AML-193 (cell line): Measurements from ENCODE around the gene MAT2B.

Source experiments
- DNase-seq, 2 experiments: peaks; one replicate each; lab custom pipeline; 2025; lab: John Stamatoyannopoulos, UW

The MAT2B gene

DNA sequence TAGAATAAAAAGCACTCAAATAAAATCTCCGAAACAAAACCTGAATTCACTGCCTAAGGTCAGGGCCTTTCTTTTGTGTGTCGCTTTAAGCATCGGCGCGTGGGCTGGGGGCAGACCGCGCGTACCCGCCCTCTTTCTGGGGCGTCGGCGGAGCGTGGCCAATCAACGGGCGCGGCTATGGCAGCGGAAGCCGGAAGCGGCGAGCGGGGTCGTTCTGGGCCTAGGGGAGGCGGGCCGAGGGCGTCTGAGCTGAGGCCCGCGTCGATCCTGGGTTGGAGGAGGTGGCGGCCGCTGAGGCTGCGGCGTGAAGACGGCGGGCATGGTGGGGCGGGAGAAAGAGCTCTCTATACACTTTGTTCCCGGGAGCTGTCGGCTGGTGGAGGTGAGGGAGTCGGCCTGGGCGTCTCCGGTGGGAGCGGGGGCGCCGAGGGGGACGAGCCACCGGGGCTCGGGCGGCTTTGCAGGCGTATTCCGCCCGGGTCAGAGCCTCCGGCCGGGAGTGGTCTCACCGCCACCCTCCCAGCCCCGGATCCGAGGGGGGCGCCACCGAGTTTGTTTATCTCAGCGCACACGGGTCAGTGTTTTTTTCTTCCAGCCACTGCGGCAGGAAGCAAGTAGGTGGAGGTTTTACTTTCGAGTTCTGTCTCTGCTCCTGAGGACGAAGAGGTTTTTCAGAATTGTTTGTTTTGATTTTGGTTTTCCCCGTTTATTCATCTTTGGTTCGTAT is at the start of gene MAT2B:
Gene MAT2B (plus strand): TSS at position 252 of the 727 bp plus-strand sequence. CDS start 68 bp downstream, at position 320.
- peak; percentile 90 to 94 for DNase-seq

DNA sequence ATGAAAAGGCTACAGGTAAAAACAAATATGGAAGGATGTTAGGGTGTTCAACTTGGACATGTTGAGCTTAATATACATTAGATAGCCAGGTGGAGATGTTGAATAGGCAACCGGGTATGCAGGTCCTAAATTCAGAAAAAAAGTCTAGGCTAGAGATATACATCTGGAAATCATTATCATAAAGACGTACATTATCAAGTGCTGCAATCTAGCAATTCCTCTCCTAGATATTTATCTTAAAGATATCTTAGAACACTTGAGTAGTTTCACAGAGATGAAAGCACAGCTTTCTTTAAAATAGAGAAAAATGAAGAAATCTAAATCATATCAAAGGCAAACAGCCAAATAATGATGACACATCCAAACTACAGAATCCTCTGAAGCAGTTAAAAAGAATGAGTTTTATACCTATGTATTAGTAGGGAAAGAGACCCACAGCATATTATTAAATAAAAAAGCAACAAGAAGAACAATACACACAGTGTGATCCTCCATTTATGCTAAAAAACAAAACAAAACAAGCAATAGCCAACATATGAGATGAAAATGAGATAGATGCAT is 49.3 kb upstream of the MAT2B start:
- no peak for DNase-seq

DNA sequence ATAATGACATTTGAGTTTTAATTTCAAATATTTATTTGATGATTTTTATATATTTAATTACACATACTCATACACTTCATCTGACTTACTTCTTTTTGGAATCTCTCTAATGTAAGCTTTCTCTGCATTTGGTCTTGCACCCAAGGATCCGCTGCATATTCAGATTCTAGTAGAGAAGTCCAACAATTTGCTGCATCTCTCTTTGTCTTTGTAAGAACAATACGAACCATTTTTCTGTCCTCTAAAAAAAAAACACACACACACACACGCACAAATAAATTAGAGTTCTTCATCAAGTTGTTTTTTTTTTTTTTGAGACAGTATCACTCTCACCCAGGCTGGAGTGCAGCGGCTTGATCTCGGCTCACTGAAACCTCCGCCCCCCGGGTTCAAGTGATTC is 48.6 kb upstream of the MAT2B start:
- no peak for DNase-seq

DNA sequence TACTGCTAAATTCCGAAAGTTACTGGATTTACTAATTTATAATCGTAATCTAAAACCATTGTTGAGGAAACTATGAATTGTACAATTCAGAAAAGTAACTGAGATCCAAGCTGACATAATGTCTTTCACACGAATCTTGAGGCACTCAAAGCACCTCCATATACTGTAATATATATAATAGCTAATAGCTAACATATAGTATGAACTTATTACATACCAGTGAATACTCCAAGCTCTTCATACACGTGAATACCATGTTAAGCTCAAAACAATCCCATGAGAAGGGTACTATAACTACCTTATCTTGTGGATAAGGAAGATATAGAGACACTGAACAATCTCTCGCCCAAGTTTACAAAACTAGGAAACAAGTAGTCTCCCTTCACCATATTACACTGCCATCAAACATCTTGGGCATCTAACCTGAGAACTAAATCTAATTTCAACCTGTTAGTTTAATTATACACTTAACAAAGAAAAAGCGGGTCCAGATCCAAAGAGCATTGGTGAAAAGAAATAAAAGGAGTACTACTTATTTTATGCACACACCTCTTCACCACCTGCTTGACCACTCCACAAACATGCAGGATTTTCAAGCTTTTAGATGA is 46.5 kb upstream of the MAT2B start:
- no peak for DNase-seq

DNA sequence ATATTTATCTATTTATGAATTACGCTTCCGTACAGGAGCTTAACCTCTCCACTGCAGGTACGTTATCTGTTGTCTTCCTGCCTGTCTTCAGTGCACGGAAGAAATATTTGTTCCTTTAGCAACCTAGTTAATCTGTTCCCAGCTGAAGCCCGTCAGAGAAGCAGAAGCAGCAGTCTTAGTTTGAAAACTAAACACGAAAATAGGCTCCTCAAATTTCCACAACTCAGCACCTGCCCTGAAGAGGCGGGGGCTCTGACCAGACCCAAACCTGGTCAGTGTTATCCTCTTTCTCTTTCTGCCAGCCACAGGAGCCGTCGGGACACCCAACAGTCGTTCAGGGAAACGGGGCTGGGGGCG is 46.0 kb upstream of the MAT2B start:
- DNase-seq, result no peak

DNA sequence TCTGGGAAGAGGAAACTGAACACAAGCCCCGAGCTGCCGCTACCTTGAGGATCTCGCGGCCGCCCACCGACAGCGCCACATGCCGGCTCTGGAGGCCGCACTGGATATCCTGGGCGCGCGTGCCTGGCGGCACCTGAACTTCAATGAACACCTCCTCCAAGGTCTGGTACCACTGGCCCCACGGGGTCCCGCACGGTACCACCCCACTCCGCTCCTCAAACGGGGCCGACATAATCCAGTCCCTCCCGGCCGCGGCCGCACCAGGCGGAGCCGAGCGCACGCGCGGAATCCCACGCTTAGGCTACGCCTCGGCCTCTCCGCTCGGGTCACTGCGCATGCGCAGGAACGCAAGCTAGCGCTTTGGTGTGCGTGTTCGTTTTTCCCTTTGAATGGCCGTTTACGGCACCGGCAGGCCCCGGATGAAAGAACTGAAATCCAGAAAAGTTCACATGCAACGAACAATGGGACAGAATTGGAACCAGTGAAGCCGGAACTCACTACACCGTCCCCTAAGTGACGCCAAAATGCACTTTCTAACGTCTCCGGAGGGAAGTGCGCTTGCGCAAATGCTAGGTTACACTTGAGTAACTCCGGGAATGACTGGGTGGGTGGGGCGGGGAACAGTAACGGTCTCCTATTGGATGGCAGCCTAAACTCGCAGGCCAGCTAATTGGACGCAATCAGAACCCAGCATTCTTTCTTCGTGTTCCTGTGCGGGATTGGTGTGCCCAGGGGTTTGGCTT is 45.4 kb upstream of the MAT2B start, which contains the start of gene NUDCD2:
Gene NUDCD2 (minus strand): TSS at position 284 of the 743 bp plus-strand sequence. CDS start 52 bp downstream, at position 232.
- peak; percentile 96 to 98 for DNase-seq

DNA sequence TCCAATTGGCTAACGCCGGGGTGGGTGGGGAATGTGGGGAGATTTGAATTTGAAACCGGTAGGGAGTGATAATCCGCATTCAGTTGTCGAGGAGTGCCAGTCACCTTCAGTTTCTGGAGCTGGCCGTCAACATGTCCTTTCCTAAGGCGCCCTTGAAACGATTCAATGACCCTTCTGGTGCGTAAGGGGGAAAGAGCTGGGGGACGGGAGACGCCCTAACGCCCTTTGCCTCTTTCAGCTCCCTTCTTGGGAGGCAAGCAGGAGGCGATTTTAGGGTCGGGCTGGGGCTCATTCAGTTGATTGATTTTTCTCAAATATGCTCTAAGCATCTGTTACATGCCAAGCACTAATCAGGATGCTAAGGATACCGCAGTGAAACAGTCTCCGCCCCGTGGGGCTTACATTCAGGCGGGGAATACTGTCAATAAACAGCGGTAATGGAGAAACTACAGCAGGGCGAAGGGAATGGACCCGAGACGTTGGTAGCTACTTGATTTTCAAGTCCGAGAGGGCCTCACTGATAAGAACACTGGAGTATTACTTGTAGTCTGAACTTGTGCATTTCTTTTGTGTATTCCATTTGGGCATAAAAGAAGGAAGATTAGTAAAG is 44.8 kb upstream of the MAT2B start, which contains the start of gene HMMR:
Gene HMMR (plus strand): TSS at position 71 of the 610 bp plus-strand sequence. CDS start 61 bp downstream, at position 132.
- DNase-seq, result no peak

DNA sequence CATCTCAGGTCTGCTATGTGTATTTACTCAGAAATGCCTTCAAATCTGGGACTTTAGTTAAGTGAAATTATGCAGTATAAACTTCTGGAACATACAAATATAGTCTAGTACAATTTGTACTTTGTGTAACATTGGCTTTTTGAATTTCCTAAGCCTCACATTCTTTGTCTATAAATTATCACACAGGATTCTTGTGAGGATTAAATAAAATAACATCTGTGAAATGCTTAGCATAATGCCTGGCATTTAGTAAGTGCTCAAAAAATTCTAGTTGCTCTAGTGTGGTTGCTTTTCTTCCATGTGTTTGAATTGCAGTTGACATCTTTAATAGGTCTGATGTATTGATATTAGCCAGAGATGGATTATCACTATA is 42.4 kb upstream of the MAT2B start:
- DNase-seq, result no peak

DNA sequence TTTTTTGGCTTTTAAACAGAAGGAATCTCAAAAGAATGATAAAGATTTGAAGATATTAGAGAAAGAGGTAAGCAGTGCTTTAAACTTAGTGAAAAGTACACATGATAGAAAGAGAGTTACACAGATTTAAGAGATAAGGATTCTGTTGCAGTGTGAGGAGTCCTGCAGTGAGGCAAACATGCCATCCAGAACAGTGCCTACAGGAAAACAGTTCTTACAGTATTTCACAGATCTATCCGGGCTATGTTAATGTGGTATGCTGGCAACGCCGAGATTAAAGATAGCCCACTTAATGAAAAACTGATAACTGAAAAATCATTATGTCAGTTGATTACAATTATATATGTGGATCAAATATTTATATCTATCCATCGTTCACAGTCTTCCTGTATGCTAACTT is 37.7 kb upstream of the MAT2B start:
- no peak for DNase-seq

DNA sequence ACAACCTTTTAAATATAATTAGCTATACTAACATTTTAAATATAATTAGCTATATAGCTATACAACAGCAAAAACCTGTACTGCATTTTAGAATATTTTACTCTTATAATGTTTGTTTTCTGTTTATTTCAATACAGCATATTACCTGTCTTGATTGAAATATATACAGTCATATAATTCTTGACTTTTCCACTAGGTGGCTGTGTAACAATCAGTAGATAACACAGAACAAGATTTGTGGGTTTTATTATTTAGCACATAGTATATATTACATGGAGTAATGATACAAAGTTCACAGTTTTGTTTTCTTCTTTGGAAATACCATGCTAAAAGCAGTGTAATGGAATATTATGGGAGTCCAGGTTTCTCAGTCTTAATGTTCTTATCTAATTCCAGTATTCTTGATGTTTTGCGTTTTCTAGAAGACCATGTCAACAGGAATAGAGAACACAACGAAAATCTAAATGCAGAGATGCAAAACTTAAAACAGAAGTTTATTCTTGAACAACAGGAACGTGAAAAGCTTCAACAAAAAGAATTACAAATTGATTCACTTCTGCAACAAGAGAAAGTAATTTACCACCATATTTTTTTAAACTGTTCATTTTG is 31.7 kb upstream of the MAT2B start:
- peak; percentile 32 to 60 for DNase-seq

DNA sequence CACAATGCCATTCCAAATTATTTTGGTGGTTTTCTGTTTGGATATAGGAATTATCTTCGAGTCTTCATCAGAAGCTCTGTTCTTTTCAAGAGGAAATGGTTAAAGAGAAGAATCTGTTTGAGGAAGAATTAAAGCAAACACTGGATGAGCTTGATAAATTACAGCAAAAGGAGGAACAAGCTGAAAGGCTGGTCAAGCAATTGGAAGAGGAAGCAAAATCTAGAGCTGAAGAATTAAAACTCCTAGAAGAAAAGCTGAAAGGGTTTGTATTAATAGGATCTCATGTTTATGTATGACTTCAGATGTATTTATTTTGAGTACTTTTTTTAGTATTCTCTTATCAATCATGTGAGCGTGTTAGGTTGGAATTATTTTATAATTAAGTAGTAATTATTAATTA is 30.0 kb upstream of the MAT2B start:
- DNase-seq, result peak in 1 of 2 experiments; percentile 14

DNA sequence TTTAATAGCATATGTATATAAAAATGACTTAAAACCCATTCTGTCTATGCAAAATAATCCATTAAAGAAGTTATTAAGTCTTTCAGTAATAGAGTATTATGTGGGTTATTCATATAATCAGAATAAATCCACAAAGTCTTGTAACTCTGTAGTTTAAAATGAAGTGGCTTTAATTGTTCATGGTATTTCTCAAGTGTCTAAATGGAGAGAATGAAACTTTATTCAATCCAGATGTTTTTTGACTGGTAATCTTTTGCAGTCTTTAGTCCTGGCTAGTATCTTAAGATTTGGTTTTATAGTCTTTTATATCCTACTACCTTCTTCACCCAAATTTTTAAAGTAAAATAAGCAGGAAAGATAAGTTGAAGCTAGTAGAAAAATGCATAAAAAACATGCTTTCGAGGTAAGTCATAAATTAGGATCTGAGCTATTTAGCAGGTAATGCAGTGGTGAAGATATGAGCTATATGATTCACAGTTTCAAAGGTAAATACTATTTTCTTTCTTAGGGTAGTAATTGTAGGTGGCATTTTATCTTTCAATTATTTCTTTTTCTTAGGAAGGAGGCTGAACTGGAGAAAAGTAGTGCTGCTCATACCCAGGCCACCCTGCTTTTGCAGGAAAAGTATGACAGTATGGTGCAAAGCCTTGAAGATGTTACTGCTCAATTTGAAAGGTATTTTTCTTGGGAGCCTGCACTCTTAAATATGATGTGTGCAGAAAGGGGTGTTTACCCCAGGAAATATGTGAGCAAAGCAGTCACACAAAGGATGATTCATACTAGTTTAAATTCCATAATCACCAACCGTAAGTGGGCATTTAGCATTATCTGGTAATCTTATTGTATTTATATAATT is 27.1 kb upstream of the MAT2B start:
- DNase-seq, result no peak

DNA sequence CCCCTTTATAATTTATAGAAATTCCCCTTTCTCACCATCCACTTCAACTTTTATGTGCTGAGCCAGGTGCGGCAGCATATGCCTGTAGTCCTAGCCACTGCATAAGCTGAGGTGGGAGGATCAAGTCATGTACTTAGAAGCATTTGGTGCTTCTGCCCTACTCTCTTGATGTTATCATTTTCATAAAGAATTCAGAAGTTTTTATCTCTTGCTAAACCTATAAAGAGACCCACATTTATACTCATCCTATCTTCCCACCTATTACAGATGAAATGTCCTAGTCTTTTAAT is 26.5 kb upstream of the MAT2B start:
- no peak for DNase-seq

DNA sequence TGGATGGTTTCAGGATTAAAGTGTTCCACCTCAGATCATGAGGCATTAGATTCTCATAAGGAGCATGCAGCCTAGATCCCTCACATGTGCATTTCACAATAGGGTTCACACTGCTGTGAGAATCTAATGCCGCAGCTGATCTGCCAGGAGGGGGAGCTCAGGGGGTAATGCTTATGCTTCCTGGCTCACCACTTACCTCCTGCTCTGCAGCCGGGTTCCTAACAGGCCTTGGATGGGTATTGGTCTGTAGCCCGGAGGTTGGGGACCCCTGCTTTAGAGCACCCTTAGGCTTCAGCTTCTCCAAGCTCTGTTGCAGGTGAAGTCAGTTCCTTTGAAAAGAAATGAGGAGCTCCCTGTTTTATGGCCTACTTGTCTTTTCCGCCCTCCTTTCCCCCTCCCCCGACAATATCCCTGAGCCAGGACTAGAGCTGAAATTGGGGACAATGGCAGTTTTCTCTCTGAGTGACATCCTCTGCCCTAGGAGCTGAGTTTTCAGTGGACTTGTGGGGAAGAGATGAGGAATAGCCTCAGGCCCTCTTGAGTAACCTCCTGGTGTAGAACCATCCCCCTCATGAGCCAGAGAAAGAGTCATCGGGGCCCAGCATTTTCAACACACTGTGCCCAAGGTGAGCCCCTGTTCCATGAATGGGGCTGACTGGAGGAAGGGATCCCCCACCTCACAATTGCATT is 16.2 kb upstream of the MAT2B start:
- DNase-seq, result peak; percentile 38 to 39

DNA sequence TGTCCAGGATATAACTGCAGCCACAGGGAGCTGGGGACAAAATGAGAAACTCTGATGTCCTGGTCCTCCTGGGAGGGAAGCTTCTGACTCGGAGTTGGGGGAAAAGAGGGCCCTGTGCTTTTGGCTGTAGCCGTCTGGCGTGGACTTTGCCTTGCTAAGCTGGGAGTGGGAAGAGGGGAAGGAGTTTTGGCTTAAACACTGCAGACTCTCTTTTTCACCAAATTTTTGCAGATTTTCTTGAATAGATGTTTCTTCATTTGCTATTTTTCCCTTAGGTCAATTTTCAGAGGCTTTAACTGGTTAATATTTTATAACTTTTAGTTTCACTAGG is 15.7 kb upstream of the MAT2B start:
- DNase-seq, result no peak

DNA sequence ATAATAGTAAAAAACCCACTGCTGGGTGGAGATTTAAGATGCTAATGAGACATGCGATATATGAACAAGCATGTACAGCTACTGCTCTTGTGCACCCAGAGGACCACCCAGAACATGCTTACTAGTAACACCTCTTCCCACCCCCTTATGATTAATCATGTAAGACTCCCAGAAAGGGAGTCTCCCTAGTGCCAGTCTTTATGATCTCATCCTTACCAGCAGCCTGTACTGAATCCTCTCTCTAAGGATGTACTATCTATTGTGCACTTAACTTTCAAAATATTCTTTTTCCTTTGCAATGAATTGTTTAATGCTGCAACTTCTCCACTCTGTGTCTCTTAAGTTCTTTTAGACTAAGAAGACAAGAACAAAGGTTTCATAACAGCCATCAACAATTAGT is 9.1 kb upstream of the MAT2B start:
- no peak for DNase-seq

DNA sequence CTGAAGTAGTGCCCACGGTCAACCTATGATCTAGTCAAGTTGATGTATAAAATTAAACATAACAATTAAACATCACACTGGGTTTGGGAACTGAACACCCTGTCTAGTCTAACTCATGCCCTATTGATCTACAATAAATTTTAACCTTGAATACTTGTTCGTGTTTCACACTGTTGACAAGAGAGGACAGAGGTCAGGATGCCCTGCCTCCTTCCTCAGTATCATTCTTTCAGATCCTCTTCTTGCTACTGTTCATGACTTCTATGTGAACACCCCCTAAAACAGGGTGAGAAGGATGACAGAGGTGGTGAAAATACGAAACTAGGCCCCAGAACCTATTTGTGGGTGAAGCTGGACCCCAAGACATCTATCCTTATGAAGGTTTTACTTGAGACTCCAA is 8.1 kb upstream of the MAT2B start:
- DNase-seq, result no peak

DNA sequence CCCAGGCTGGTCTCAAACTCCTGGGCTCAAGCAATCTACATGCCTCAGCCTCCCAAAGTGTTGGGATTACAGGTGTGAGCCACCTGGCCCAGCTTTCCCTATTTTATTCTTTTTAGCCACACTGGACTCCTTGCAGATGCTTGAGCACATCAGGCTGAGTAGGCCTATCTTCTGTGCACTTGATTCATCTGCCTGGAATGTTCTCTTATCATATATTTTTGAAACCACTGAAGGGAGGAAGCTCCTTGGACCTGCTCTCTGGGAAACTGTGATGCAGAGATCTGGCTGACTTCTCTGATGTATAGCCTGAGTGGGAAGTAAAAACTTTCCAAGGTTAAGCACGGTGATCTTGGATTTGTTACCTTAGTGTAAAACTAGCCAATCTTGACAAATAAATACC is 6.5 kb upstream of the MAT2B start:
- no peak for DNase-seq

DNA sequence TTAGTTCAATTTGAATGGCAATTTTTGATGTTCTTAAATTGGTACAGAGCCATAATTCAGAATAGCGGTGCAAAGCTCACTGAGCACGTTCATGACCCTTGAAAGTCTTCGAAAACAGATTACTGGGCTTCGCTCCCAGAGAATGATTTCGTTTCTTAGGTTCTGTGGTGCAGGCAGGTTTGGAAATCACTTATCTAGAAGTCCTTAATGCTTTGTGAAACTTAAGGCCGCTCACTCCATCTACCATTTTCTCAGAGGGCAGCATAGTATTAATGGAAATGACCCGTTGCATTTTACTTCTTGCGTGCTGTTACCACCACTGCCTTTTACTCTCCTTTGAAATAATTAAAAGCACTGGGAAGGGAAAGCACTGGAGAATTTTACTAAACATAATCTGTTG is 2.9 kb upstream of the MAT2B start:
- no peak for DNase-seq
